HL-60 (cell line): ENCODE results near the gene TNPO3.

Source experiments
- CTCF ChIP-seq: IDR thresholded peaks from one replicate; pipeline ENCODE4 v1.5.1; 2011; ENCODE audit warnings: low read length, control low read depth, inconsistent platforms; ENCODE audit not compliant: insufficient read depth
- POLR2AphosphoS5 ChIP-seq: IDR thresholded peaks from 2 replicates; pipeline ENCODE4 v1.6.1; 2012; ENCODE audit warnings: low read depth
- TF ChIP-seq, protein P1 (sequence below): IDR thresholded peaks from 2 replicates; pipeline ENCODE4 v1.6.1; 2012; ENCODE audit warnings: low read depth; ENCODE audit not compliant: insufficient replicate concordance

DNA sequence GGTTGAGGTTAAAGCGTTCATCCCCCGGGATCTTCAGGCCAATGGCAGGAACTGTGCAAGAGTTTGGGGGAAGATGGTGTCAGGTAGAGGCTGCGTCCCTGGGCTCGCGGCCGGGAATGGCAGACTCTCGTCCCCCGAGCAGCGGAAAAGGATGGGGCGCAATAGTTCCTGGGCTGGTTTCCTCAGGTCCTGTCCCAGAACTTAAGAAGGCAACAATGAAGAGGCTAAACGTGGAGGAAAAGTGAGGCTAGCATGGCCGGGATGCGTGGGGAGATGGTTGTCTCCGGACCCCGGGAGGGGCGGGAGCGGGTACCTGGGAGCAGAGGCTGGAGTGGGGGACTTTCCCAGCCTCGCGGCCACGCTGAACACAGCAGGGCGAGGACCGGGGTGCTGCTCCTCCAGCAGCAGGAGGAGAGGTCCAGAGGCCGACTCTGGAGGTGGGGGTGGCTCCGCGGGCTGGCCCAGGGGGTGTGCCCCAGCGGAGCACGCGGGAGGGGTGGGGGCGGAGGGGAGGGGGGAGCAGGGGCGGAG is 116.3 kb downstream of the TNPO3 start:
- TF ChIP-seq CTCF (no peak), POLR2AphosphoS5 (no peak)
- TF ChIP-seq, protein P1, sequence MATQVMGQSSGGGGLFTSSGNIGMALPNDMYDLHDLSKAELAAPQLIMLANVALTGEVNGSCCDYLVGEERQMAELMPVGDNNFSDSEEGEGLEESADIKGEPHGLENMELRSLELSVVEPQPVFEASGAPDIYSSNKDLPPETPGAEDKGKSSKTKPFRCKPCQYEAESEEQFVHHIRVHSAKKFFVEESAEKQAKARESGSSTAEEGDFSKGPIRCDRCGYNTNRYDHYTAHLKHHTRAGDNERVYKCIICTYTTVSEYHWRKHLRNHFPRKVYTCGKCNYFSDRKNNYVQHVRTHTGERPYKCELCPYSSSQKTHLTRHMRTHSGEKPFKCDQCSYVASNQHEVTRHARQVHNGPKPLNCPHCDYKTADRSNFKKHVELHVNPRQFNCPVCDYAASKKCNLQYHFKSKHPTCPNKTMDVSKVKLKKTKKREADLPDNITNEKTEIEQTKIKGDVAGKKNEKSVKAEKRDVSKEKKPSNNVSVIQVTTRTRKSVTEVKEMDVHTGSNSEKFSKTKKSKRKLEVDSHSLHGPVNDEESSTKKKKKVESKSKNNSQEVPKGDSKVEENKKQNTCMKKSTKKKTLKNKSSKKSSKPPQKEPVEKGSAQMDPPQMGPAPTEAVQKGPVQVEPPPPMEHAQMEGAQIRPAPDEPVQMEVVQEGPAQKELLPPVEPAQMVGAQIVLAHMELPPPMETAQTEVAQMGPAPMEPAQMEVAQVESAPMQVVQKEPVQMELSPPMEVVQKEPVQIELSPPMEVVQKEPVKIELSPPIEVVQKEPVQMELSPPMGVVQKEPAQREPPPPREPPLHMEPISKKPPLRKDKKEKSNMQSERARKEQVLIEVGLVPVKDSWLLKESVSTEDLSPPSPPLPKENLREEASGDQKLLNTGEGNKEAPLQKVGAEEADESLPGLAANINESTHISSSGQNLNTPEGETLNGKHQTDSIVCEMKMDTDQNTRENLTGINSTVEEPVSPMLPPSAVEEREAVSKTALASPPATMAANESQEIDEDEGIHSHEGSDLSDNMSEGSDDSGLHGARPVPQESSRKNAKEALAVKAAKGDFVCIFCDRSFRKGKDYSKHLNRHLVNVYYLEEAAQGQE: no peak
